SH-SY5Y (cell line): Measurements from ENCODE around the gene NFATC2.

ENCODE experiments used
- GATA2 ChIP-seq: IDR thresholded peaks from 2 replicates; pipeline ENCODE4 v1.6.1; 2011; ENCODE audit warnings: mild to moderate bottlenecking, low read depth, low read length
- GATA3 ChIP-seq: IDR thresholded peaks from 2 replicates; pipeline ENCODE4 v1.6.1; 2011; ENCODE audit warnings: low read depth, mild to moderate bottlenecking, low read length, moderate library complexity

Gene NFATC2

GRCh38 chr20:51480507-51481270 is 61.8 kb downstream of the NFATC2 start:
- TF ChIP-seq GATA2: no peak

DNA sequence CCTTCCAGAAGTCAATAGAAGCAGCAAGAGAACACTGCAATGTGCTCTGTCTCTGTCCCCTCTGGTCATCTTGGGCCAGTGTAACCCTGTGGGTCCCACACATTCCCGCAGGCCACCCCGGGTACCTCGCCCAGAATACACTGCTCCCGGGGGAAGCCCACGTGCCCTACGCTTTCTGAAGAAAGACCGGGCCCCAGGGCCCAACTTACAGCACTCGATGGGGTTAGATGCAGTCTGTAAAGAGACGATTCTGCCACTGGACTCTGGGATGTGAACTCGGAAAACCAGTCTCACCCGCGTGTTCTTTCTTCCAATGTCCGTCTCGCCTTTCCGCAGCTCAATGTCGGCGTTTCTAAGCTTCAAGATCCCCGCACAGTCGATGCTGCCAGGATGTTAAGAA is 68.7 kb downstream of the NFATC2 start:
- TF ChIP-seq GATA3 (no peak), GATA2 (no peak)

DNA sequence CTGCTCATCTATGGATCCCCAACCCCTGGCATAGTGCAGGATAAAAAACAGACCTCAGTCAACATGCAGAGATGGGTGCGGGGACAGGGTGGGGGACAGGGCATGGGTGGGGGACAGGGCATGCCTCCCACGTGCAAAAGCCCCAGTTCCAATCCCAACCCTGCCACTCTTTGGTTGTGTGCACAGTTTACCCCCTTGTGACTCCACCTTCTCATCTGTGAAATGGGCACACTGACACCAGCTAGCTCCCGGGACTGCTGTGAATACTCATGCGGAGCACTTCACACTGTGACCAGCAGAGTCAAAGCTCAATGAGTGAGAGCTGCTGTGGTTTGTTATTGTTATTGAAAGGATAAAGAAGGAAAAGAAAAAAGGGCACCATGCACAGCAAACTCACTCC is 69.3 kb downstream of the NFATC2 start:
- TF ChIP-seq GATA2 (no peak), GATA3 (no peak)

GRCh38 chr20:51470907-51471411 is 71.6 kb downstream of the NFATC2 start:
- TF ChIP-seq GATA3 (no peak), GATA2 (no peak)

DNA sequence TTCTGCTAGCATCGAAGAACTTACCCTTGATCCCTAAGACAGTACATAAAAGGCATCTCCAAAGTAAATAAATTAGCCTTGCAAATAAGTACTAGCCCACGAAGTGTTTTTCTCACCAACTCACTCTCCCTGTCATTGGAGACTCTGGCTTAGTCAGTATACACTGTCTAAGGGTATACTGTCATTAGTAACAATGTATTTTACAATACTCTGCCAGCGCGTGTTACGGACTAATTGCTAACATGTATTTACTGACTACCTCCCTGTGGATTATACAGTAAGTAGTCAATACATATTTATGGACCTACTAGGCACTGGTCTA is 72.1 kb downstream of the NFATC2 start:
- TF ChIP-seq GATA3 (no peak), GATA2 (no peak)

- TF ChIP-seq GATA3 (no peak), GATA2 (no peak)
These were observed 72.7 kb downstream of the NFATC2 start for GRCh38 chr20:51469578-51470498.

GRCh38 chr20:51469046-51469445 is 73.5 kb downstream of the NFATC2 start:
- TF ChIP-seq GATA2 (no peak), GATA3 (no peak)

GRCh38 chr20:51468636-51469035 is 73.9 kb downstream of the NFATC2 start:
- TF ChIP-seq GATA2: no peak
- no peak for TF ChIP-seq GATA3

- no peak for TF ChIP-seq GATA2
- no peak for TF ChIP-seq GATA3
These were observed 74.4 kb downstream of the NFATC2 start for GRCh38 chr20:51467956-51468626.

DNA sequence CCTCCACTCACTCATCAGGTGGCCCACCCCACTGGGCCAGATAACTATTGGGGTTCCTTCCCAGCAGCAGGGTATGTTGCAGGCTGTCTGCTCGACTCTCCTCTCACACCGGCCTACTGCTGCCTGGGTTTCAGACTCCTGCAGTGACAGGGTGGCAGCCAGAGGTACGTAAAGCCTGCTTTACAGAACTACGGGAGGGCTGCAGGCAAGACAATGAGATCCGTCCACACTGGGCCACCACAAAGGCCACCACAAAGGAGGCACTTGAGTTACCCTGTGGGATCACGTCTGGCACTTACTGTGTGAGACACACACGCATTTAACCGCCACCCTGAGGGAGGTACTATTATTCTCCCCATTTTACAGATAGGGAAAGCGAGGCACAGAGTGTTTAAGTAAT is 78.5 kb downstream of the NFATC2 start:
- no peak for TF ChIP-seq GATA2
- TF ChIP-seq GATA3: no peak

DNA sequence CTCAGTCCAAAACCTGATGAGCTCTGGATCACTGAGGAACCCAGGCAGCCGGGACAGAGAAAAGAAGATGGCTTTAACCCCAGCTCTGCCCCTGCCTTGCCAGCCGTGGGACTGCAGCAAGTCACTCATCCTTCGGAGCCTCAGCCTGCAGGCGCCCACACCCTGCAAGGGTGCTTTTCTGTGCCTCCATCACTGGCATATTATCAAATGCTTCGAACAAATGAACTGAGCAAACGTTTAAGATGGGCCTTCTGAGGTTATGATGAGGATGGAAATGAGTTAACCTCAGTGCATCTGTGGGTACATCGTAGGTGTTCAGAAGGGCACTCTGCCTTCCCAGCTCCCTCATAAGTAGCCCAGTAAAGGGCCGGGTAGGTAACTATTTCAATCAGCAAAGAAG is 79.0 kb downstream of the NFATC2 start:
- no peak for TF ChIP-seq GATA3
- no peak for TF ChIP-seq GATA2

GRCh38 chr20:51462566-51463276 is 79.8 kb downstream of the NFATC2 start:
- no peak for TF ChIP-seq GATA2
- TF ChIP-seq GATA3: no peak

DNA sequence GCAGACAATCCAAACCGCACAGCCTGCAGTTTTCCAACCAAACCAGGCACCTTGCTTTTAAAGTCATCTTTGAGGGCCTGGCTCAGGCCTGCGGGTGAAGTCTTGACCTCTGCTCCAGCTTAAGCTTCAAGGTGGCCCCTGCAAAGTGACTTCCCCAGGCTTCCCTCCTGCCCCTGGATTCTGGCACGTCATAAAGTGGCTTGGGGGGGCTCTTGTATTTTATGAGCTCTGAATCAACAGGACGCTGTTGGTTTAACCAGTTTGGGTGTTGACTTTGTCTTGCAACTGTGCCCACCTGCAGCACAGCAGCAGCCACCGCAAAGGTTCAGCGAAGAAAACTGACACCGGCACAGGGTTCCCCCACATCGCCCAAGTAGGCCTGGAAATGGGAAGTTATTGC is 81.2 kb downstream of the NFATC2 start:
- TF ChIP-seq GATA3: no peak
- TF ChIP-seq GATA2: no peak

DNA sequence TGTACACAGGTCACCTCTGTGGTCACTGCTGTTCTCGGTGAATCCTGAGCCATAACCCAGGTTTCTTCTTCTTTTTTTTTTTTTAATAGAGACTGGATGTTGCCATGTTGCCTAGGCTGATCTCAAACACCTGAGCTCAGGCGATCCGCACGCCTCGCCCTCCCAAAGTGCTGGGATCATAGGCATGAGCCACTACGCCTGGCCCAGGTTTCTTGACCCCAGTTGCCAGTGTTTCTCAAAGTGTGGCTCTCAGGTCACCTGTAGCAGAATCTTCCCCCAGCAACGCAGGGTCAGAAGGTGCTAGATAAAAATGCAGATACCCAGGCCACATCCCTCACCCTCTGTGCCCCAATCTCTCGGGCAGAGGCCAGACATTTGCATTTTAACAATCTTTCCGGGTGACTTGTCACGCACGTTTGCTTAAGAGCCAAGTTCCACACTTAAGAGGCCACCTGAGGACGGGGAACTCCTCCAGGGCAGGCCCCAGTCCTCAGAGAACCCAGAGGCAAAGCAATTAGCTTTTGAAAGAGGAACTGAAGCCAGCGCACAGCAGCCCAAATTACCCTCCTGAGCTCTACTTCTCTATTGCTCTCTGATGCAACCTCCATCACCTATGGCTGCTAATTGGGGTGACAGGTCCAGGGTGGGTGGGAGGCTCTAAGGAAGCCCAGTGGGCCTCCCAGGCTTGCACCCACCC is 81.8 kb downstream of the NFATC2 start:
- TF ChIP-seq GATA3 (no peak), GATA2 (no peak)
